ENCODE data around the gene RAPGEF4.
A peak's percentile ranks its signal among the peaks of the same experiment; 100 is the strongest.

RAPGEF4 gene

DNA sequence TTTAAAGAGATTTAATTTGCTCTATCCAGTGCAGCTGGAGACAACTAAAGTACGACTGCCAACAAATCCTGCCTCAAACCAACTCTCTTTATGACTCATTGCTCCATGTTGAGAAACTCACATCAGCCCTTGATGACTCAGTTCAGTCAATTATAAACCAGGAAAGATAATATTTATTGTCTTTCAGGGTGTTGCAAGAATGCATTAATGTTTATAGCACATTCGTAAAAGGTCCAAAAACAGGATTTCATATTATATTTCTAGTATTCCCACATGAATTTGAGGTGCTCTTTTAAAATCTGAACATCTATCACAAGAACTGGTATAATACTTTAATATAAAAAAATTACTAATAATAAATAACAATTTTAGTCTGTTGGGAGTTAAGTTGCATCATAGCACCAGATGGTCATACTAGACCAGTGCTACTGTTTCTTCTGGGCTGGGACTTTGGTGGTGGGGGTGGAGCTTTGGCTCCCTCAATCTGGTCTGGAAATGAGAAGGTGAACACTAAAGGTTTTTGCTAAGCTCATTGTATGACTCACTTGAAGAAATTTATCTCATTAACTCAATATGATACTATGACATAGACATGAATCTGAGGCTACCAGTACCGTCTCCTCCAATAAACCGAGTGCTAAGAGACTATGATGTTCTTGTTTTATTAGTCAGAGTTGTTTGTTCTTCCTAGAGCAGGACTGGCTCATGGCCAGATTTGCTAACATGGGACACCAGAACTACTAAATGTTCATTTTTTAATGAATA is 313.4 kb downstream of the RAPGEF4 start:
- ChIA-PET POLR2A (interaction anchor here (0.9 to 1.0 kb wide), 4 partner anchors 20 to 103 kb away, joined by 3 to 4 read pairs (median 3); no protein-coding TSS in a partner anchor), CTCF (interaction anchor here (1.0 to 7.4 kb wide), 4 partner anchors 21 to 161 kb away, joined by 3 to 74 read pairs (median 8); no protein-coding TSS in a partner anchor)
- no peak overlapping the region; the same call in 1 of the 2 replicates for H3K4me3 ChIP-seq (ENCODE audit: low read depth, low read length)
- TF ChIP-seq CTCF (IDR thresholded peaks at IDR 0.05; ENCODE audit: insufficient read depth, low read length, missing control alignments), result no peak
- peak; percentile 90 for DNase-seq (ENCODE audit: low read depth, low spot score)

GRCh38 chr2:173049831-173050230 is 314.2 kb downstream of the RAPGEF4 start:
- ChIA-PET CTCF (interaction anchor here (1.0 to 7.4 kb wide), 4 partner anchors 21 to 160 kb away, joined by 3 to 74 read pairs (median 8); no protein-coding TSS in a partner anchor), POLR2A (interaction anchor here (0.9 to 1.0 kb wide), 4 partner anchors 21 to 102 kb away, joined by 3 to 4 read pairs (median 3); no protein-coding TSS in a partner anchor)
- no peak overlapping the region for H3K4me3 ChIP-seq (ENCODE audit: low read depth, low read length)
- DNase-seq (ENCODE audit: low read depth, low spot score), result no peak
- TF ChIP-seq CTCF (IDR thresholded peaks at IDR 0.05; ENCODE audit: insufficient read depth, low read length, missing control alignments), result no peak

DNA sequence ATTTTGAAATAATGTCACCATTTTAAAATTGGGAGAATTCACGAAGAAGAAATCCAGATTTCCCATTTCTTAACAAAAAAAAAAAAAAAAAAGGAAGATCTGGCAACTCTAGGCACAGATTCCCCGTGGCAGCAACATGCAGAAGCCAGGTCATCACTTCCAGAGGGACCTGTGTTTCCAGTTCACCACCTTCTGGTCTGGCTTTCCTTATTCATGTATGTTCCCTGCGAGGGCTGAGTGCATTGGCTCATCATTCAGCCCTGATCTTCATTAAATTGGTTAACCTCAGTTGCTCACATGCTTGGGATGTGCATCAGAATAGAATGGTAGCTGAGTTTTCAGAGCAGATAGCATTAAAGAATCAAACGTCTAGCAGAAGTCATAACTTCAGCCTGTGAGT is 315.0 kb downstream of the RAPGEF4 start:
- no peak for TF ChIP-seq CTCF (IDR thresholded peaks at IDR 0.05; ENCODE audit: insufficient read depth, low read length, missing control alignments)
- ChIA-PET CTCF (no interaction called here), POLR2A (no interaction called here)
- H3K4me3 ChIP-seq (ENCODE audit: low read depth, low read length), result no peak overlapping the region
- DNase-seq (ENCODE audit: low read depth, low spot score), result no peak

DNA sequence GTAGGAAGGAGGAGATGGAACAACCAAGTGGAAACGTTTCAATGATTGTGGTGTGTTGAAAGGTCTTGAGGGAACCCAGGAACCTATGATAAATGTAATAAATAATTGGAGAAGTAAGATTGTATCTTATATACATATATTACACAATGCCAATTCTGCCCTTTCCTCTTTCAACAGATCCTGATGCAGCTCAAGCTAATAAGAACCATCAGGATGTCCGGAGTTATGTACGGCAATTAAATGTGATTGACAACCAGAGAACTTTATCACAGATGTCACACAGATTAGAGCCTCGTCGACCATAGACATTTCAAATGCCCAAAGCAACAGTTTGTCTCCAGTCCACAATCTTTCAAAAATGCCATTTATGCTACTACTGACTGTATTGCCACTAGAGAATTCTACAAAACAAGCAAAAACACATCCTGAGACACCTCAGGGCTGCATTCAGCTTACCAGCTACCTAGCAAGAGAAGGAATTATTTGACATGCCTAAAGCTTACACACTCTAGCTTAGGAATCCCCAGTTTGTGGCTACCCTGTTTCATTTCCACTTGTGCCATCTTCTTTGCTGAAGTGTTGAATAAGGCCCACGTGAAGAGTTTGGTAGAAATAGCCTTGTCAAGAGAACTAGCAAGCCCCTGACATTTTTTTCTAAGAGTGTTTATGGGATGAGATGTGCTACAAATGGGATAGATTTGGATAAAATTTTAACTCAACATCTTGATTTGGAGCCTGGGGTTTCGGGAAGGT is 316.0 kb downstream of the RAPGEF4 start:
- no peak for DNase-seq (ENCODE audit: low read depth, low spot score)
- ChIA-PET CTCF (interaction anchor here (0.9 kb wide), 1 partner anchor 165 kb away, joined by 3 read pairs; no protein-coding TSS in a partner anchor), POLR2A (no interaction called here)
- H3K4me3 ChIP-seq (ENCODE audit: low read depth, low read length), result no peak overlapping the region
- no peak for TF ChIP-seq CTCF (IDR thresholded peaks at IDR 0.05; ENCODE audit: insufficient read depth, low read length, missing control alignments)

GRCh38 chr2:173053043-173053699 is 317.5 kb downstream of the RAPGEF4 start:
- no peak for TF ChIP-seq CTCF (IDR thresholded peaks at IDR 0.05; ENCODE audit: insufficient read depth, low read length, missing control alignments)
- ChIA-PET CTCF (interaction anchor here (3.3 to 5.8 kb wide), 2 partner anchors 20 to 158 kb away, joined by 14 to 24 read pairs; no protein-coding TSS in a partner anchor), POLR2A (no interaction called here)

More at GRCh38 chr2:173053043-173053699, 317.5 kb downstream of the RAPGEF4 start:
- DNase-seq (ENCODE audit: low read depth, low spot score), result no peak
- no peak overlapping the region for H3K4me3 ChIP-seq (ENCODE audit: low read depth, low read length)
